KBM-7 (cell line): Measurements from ENCODE around the gene LRRC8D.

Experiments
- DNase-seq: peaks from one replicate; pipeline ENCODE4 v3.0.0-alpha.2; 2015
- in situ Hi-C: fragments of 300-500 bp; cut with MboI; formaldehyde crosslinking; loops from 2 replicates; pipeline ENCODE4 v1.14.3; 2020; ENCODE audit warnings: low sequenced_read_pairs, low pct_unique_long_range_greater_than_20kb, mixed read lengths

LRRC8D gene

GRCh38 chr1:89884718-89885596 lies 64.1 kb downstream of the LRRC8D start:
- in situ Hi-C loops: no loop called here
- DNase-seq: no peak

DNA sequence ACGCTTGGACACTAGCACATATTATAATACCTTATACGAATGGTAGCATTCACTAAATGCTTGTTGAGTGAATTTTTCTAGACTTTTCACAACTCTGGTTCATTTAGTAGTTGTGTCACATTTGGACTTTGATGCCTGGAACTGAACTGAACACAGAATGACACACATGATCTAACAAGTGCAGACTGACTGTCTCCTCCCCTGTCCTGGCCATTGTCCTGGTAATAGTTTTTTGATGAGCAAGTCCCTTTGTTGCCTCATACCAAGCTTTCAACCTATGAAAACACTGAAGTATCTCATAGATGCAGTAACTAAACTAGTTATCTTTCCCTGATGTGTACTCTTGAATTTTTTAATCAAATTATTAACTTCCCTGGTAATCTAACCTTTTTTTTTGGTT lies 66.4 kb downstream of the LRRC8D start:
- DNase-seq: no peak
- in situ Hi-C loops: no loop called here

DNA sequence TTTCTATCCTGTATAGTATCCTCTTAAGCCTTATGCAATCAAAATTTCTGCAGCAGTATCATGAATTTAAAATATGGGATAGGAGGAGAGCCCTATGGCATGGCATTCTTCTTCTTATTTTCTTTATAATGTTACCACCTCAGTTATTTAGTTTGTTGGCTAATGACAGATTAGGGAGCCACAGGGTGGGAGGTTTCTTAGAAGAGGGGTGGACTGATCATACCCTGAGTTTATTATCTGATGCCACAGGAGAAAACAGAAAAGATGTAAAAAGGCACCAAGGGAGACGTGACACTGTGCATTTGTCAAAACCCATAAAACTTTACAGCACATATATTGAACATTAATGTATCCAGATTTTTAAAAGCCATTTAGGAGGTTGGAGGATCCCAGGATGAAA lies 66.9 kb downstream of the LRRC8D start:
- DNase-seq: no peak
- in situ Hi-C loops: no loop called here

GRCh38 chr1:89888480-89889322 lies 67.9 kb downstream of the LRRC8D start:
- no peak for DNase-seq
- in situ Hi-C loops: no loop called here

DNA sequence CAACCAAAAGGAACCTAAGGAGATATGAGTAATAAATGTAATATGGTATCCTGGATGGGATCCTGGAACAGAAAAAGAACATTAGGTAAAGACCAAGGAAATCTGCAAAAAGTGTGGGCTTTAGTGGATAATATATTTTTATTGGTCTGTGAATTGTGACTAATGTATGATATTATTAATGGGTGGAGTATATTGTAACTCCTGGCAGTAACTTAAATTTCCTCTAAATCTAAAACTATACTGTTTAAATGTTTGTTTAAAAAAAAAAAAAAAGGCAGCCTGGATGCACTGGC lies 68.4 kb downstream of the LRRC8D start:
- in situ Hi-C loops: no loop called here
- DNase-seq: no peak

- peak; percentile 18 for DNase-seq
- in situ Hi-C loops: no loop called here
Measured at GRCh38 chr1:89890085-89890752, 69.4 kb downstream of the LRRC8D start.

DNA sequence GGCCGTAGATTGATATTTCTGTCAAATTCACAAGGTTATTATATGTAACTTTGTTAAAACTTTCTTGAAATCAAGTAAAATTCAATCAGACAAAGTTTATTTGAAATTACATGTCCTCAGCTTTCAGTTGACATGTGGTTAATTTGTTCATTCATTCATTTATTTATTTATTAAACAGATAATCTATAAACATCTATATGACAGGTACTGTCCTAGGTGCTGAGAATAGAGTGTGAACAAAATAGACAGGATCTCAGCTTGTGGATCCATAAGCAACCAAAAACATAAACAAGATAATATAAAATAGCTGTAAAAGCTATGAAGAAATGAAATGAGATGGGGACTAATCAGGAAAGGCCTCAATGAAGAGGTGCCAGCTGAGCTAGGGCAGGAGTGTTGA lies 72.0 kb downstream of the LRRC8D start:
- no peak for DNase-seq
- in situ Hi-C loops: no loop called here

DNA sequence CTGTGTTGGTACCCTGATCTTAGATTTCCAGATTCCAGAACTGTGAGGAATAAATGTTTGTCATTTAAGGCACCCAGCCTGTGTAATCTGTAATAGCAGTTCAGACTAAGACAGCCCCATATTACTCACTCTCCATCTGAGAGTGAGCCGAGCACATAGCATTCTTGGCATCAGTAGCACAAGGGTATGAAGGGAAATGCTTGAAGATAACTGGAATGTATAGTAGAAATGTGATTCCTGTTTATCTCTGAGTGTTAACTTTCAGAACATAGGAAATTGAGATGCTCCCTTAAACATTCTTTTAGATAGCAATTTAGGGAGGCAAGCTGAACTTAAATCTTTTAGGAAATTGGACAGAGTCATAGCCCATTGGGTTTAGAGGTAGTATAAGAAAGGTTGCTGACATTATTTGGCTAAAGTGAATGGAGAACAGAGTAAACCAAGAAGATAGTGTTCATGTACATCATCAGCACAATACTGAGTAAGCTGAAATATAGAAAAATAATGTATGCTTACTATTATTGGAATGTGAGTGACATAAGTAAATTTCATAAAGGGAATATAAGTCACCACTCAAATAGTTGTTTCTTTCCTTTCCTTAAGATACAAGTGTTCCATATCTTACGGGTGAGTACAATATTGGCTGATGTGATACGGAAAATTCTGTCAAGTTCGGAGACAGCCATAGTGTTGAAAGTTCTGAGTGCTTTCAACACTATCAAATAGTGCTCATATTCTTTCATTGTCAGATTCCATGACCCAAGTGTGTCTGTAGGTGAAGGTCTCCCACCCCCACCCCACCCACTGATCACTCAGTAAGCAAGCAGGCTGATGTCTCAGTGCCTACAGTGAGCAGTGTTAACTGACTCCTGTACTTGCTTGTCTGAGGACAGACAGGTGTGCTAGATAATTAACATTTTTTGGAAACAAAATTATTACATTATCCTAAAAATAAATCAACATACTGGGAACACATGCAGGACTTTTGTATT lies 73.7 kb downstream of the LRRC8D start:
- no peak for DNase-seq
- in situ Hi-C loops: no loop called here

DNA sequence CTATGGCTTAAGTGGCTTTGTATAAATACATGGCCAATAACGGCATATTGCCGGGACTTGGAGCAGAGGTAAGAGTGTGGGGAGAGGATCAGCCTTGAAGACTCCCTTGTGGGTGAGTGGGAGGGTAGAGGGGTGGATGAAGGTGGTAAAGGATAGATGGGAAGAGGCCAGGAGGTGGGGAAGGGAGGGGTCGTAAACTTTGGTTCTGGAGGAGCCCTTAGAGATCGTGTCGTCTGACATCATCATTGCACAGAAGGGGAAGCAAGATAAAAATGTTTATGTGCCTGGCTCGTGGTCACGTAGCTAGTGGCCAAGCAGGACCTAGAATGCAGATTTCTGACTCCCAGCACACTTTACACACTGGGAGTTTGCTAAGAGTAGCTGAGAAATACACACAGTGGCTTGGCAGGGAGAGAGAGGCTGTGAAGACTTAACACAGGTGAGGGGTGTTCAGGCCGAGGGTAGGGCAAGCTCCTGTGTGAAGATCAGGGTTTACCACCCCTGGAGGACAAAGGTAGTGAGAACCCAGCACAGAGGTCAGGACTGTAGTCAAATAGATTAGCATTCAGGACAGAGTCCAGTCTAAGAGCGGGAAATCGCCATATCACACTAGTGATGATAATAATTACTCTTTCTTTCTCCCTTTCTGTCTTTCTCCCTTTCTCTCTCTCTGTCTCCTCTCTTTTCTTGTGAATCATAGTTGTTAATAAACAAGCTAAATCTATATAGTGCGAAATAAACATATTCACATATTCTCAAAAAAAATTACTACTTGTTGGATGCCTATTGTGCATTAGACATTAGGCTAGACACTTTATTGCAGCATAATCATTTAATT lies 75.5 kb downstream of the LRRC8D start:
- in situ Hi-C loops: no loop called here
- peak; percentile 75 for DNase-seq

- in situ Hi-C loops: no loop called here
- DNase-seq: no peak
Measured at GRCh38 chr1:89897347-89898133, 76.7 kb downstream of the LRRC8D start.

GRCh38 chr1:89898150-89898549 lies 77.3 kb downstream of the LRRC8D start:
- no peak for DNase-seq
- in situ Hi-C loops: no loop called here

GRCh38 chr1:89898695-89899470 lies 78.1 kb downstream of the LRRC8D start:
- in situ Hi-C loops: no loop called here
- no peak for DNase-seq

DNA sequence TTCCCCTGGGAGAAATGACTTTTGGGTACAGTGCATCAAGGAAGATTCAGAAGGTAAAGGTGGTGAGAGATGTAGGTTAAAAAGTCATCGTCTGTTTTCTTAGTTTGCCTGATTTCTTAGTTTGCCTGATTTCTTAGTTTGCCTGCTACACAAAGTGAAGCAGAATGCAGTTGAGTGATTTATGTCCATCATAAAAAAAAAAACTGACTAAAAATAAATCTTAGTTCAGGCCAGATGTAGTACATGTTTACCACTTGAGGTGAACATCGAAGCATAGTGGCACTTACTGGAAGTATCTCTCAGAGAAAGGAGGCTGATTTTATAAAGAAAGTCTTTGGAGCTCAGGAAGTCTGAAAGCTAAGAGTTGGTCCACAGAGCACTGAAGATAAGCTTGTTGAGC lies 79.5 kb downstream of the LRRC8D start:
- in situ Hi-C loops: no loop called here
- no peak for DNase-seq

DNA sequence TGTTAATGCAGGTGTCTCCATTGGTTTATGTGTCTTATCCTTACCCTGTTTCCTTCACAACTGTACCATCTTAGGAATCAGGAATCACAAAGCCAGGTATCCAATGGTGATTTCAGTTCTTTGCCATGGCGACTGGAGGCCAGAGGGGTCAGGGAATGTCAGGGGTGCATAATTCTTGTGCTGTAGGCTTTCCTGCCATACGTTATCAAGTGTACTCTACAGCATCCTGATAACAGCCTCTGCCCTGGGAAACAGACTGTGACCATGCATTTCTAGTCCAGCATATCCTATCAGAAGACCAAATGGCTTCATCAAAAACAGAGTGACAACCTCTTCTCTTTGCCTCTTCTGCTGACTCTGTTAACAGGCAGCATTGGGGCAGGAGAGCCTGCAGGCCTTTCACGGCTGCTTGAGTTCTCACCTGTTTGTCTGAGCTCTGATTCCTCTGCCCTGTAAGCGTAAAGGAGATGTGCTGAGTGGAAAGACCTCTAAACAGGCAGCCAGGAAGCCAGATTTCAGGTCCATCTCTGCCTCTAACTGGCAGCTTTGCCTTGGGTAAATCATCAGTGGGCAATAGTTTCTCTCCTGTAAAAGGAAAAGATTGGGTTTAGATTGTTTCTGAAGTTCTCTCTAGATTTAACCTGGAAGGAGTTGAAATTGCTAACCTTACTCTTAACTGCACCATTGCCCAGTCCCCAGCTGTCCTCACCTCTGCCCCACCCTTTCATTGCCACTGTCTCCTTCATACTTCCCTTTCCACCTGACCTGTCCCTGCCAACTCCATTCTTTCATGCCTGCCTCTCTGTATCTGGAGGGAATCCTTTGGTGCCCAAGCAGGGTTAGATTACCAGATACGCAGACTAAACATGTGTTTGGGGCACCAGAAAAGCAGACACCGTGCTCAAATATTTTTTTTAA lies 80.2 kb downstream of the LRRC8D start:
- in situ Hi-C loops: no loop called here
- no peak for DNase-seq

GRCh38 chr1:89901957-89902669 lies 81.3 kb downstream of the LRRC8D start:
- in situ Hi-C loops: no loop called here
- no peak for DNase-seq
